ENCODE measurements around the gene NEDD4L.

GRCh38 chr18:58195278-58195765, 151.3 kb downstream of the NEDD4L start:
- TF ChIP-seq, protein P1, sequence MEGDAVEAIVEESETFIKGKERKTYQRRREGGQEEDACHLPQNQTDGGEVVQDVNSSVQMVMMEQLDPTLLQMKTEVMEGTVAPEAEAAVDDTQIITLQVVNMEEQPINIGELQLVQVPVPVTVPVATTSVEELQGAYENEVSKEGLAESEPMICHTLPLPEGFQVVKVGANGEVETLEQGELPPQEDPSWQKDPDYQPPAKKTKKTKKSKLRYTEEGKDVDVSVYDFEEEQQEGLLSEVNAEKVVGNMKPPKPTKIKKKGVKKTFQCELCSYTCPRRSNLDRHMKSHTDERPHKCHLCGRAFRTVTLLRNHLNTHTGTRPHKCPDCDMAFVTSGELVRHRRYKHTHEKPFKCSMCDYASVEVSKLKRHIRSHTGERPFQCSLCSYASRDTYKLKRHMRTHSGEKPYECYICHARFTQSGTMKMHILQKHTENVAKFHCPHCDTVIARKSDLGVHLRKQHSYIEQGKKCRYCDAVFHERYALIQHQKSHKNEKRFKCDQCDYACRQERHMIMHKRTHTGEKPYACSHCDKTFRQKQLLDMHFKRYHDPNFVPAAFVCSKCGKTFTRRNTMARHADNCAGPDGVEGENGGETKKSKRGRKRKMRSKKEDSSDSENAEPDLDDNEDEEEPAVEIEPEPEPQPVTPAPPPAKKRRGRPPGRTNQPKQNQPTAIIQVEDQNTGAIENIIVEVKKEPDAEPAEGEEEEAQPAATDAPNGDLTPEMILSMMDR (conservative IDR thresholded peaks at IDR 0.05 in 1 of 2, IDR thresholded peaks at IDR 0.05 in 1 of 2; ENCODE audit: extremely low read depth in 1 of 2, insufficient read depth in 1 of 2, low read depth in 1 of 2, low read length in 2 of 2) = no peak
- TF ChIP-seq EZH2 (IDR thresholded peaks at IDR 0.05; ENCODE audit: borderline replicate concordance, low read length) = no peak
